H1 (cell line): ENCODE results near the gene HSPA4.

ENCODE experiments used
- JUN ChIP-seq: IDR thresholded peaks from 2 replicates; pipeline ENCODE4 v1.6.1; 2011; ENCODE audit warnings: low read depth, mild to moderate bottlenecking, improper control_type of control experiment, low read length
- TF ChIP-seq, protein P1 (sequence below), 3 experiments: IDR thresholded peaks; 1 replicate in 2 of 3; 2 replicates in 1 of 3; pipeline versions ENCODE4 v1.5.1 to v1.6.1; 2011; ENCODE audit warnings: low read length in 3 of 3, mild to moderate bottlenecking in 3 of 3, inconsistent platforms in 2 of 3, low read depth in 1 of 3, moderate library complexity in 1 of 3; ENCODE audit not compliant: insufficient read depth in 1 of 3; ENCODE audit errors: control extremely low read depth in 1 of 3
- TF ChIP-seq, protein P2 (sequence below): IDR thresholded peaks from 2 replicates; pipeline ENCODE4 v1.6.1; 2012; ENCODE audit warnings: inconsistent platforms

DNA sequence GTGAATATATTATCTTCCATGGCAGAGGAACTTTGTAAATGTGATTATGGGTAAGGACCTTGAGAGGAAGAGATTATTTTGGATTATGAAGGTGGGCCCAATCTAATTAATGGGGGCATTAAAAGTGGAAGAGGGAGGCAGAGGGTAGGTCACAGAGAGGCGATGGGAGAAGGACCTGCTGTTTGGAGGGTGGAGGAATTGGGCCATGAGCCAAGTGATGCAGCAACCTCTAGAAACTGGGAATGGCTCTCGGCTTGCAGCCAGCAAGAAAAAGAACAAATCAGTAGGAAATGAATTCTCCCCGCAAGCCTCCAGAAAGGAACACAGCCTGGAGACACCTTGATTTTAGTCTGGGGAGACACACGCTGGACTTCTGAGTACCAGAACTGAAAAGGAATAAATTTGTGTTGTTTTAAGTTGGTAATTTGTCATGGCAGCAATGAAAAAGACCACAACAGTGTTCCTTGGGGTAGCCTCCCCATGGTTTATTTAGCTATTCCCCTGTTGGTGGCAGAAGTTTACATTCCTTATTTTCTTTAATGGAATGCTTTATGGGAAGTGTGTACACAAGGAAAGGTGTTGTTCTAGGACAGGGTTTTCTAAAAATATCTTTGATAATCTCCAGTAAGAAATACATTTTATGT lies 103.6 kb downstream of the HSPA4 start:
- TF ChIP-seq, protein P1, sequence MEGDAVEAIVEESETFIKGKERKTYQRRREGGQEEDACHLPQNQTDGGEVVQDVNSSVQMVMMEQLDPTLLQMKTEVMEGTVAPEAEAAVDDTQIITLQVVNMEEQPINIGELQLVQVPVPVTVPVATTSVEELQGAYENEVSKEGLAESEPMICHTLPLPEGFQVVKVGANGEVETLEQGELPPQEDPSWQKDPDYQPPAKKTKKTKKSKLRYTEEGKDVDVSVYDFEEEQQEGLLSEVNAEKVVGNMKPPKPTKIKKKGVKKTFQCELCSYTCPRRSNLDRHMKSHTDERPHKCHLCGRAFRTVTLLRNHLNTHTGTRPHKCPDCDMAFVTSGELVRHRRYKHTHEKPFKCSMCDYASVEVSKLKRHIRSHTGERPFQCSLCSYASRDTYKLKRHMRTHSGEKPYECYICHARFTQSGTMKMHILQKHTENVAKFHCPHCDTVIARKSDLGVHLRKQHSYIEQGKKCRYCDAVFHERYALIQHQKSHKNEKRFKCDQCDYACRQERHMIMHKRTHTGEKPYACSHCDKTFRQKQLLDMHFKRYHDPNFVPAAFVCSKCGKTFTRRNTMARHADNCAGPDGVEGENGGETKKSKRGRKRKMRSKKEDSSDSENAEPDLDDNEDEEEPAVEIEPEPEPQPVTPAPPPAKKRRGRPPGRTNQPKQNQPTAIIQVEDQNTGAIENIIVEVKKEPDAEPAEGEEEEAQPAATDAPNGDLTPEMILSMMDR (IDR thresholded peaks at IDR 0.05; ENCODE audit: control extremely low read depth in 1 of 3, insufficient read depth in 1 of 3, low read depth in 1 of 3, low read length in 3 of 3): no peak
- TF ChIP-seq, protein P2, sequence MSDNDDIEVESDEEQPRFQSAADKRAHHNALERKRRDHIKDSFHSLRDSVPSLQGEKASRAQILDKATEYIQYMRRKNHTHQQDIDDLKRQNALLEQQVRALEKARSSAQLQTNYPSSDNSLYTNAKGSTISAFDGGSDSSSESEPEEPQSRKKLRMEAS: no peak
- TF ChIP-seq JUN: no peak
